ENCODE data around the gene TCF4.

- TF ChIP-seq ZNF658 (tag by site-specific recombination; IDR thresholded peaks at IDR 0.05) (no peak), ZNF76 (tag by site-specific recombination; IDR thresholded peaks at IDR 0.05; ENCODE audit: borderline replicate concordance, low read depth) (no peak), ZNF26 (tag by site-specific recombination; IDR thresholded peaks at IDR 0.05) (no peak), ZNF707 (tag by site-specific recombination; IDR thresholded peaks at IDR 0.05) (no peak), CTCF (tag by site-specific recombination; IDR thresholded peaks at IDR 0.05) (no peak), ZNF792 (tag by site-specific recombination; IDR thresholded peaks at IDR 0.05) (no peak), ZNF362 (tag by site-specific recombination; IDR thresholded peaks at IDR 0.05) (no peak), KLF1 (tag by site-specific recombination; IDR thresholded peaks at IDR 0.05) (no peak), KLF17 (tag by site-specific recombination; IDR thresholded peaks at IDR 0.05) (no peak), ZNF580 (tag by site-specific recombination; IDR thresholded peaks at IDR 0.05) (no peak), ZNF830 (tag by site-specific recombination; IDR thresholded peaks at IDR 0.05; ENCODE audit: low read depth) (no peak), PRDM1 (tag by site-specific recombination; IDR thresholded peaks at IDR 0.05) (no peak)
Measured at GRCh38 chr18:55384115-55384514, 203.9 kb downstream of the TCF4 start.
